ENCODE measurements around the gene PRDM2. TPM values are rescaled to one million over a fixed set of nuclear protein-coding genes. Genes with fewer than 3 reads are reported as not detected.
"Not testable (repeated sequence)": the region's sequence is repeated elsewhere in the genome, so short reads cannot be mapped to it uniquely, and the experiment has no call there.

The PRDM2 gene
- total and polyA plus RNA-seq, 2 experiments from 2014 or later: 19.1 to 26.0 TPM

DNA sequence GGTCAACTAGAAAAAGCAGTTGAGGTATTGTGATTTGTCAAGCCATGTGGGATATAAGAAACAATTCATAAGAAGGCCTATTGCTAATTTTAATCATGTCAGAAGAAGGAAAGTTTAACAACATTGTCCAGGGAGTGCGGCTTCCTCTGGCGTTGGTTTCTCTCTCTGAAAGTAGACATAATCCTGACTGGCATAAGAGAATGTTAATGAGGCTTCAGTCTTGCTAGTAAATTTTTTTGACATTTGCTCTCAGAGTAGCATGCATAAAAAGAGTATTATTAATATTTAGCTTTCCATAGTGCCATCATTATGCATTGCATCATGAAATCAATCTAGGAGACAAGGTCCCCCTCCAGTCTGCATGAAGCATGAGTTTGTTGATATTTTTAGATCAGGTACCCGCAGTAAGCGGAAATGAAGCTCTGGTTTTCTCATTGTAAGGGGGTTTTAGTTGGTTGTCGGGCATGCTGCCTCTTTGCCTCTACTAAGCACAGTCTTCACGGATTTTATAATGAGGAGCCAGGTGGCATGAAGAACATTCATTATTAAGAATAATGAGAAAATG is 12.8 kb upstream of the PRDM2 start:
- H3K4me1 ChIP-seq (ENCODE audit: low read depth): no peaks in the 10 kb centered on the region
- DNase-seq (ENCODE audit: low read depth in 1 of 2, low spot score in 1 of 2): no peak
- H3K27ac ChIP-seq: no peak overlapping the region
- H3K9me3 ChIP-seq (ENCODE audit: low read depth): no peaks in the 10 kb centered on the region
- H3K36me3 ChIP-seq: no peaks in the 10 kb centered on the region
- no peak overlapping the region for H3K4me3 ChIP-seq
- no peaks in the 10 kb centered on the region for H3K27me3 ChIP-seq
- TF ChIP-seq, protein P1, sequence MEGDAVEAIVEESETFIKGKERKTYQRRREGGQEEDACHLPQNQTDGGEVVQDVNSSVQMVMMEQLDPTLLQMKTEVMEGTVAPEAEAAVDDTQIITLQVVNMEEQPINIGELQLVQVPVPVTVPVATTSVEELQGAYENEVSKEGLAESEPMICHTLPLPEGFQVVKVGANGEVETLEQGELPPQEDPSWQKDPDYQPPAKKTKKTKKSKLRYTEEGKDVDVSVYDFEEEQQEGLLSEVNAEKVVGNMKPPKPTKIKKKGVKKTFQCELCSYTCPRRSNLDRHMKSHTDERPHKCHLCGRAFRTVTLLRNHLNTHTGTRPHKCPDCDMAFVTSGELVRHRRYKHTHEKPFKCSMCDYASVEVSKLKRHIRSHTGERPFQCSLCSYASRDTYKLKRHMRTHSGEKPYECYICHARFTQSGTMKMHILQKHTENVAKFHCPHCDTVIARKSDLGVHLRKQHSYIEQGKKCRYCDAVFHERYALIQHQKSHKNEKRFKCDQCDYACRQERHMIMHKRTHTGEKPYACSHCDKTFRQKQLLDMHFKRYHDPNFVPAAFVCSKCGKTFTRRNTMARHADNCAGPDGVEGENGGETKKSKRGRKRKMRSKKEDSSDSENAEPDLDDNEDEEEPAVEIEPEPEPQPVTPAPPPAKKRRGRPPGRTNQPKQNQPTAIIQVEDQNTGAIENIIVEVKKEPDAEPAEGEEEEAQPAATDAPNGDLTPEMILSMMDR (IDR thresholded peaks at IDR 0.05; ENCODE audit: low read depth, low read length): no peak

- DNase-seq (ENCODE audit: low read depth in 1 of 2, low spot score in 1 of 2): not testable (repeated sequence)
These were observed 6.9 kb upstream of the PRDM2 start for GRCh38 chr1:13693094-13693493.

GRCh38 chr1:13694886-13695684 is 4.9 kb upstream of the PRDM2 start:
- no peak for DNase-seq (ENCODE audit: low read depth in 1 of 2, low spot score in 1 of 2)
- Histone ChIP-seq H3K4me3 (no peak overlapping the region), H3K36me3 (no peaks in the 10 kb centered on the region), H3K9me3 (ENCODE audit: low read depth) (no peaks in the 10 kb centered on the region), H3K4me1 (ENCODE audit: low read depth) (peaks cover 3% of the 10 kb centered on the region), H3K27me3 (no peaks in the 10 kb centered on the region), H3K27ac (no peak overlapping the region)
- TF ChIP-seq, protein P1 (IDR thresholded peaks at IDR 0.05; ENCODE audit: low read depth, low read length): no peak

More at GRCh38 chr1:13693094-13693493, 6.9 kb upstream of the PRDM2 start:
- H3K27me3 ChIP-seq; H3K27ac ChIP-seq; H3K36me3 ChIP-seq; H3K4me3 ChIP-seq; H3K9me3 ChIP-seq (ENCODE audit: low read depth); H3K4me1 ChIP-seq (ENCODE audit: low read depth): not testable (repeated sequence)

DNA sequence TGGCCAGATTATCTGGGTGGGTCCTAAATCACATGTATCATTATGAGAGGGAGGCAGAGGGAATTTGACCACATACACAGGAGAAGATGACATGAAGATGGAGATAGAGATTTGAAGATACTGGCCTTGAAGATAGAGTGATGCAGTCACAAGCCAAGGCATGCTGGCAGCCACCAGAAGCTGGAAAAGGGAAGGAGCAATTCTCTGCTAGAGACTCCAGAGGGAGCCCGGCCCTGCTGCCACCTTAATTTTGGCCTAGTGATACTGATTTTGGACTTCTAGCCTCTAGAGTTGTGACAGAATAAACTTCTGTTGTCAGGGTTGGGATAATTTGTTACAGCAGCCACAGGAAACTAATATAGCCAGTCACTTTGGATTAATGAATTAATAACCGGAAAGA is 2.2 kb upstream of the PRDM2 start:
- Histone ChIP-seq H3K27me3 (no peaks in the 10 kb centered on the region), H3K36me3 (no peaks in the 10 kb centered on the region), H3K4me3 (no peak overlapping the region), H3K4me1 (ENCODE audit: low read depth) (peaks cover 3% of the 10 kb centered on the region), H3K9me3 (ENCODE audit: low read depth) (no peaks in the 10 kb centered on the region), H3K27ac (no peak overlapping the region)
- DNase-seq (ENCODE audit: low read depth in 1 of 2, low spot score in 1 of 2): no peak
- TF ChIP-seq, protein P1 (IDR thresholded peaks at IDR 0.05; ENCODE audit: low read depth, low read length): no peak

- H3K27ac ChIP-seq: peak overlapping the region; percentile 74
These were observed 478 bp upstream of the PRDM2 start for GRCh38 chr1:13699510-13699909.

More at GRCh38 chr1:13699510-13699909, 478 bp upstream of the PRDM2 start:
- Histone ChIP-seq H3K4me1 (ENCODE audit: low read depth) (peaks cover 3% of the 10 kb centered on the region), H3K9me3 (ENCODE audit: low read depth) (no peaks in the 10 kb centered on the region), H3K27me3 (no peaks in the 10 kb centered on the region), H3K4me3 (peak overlapping the region; percentile 93), H3K36me3 (no peaks in the 10 kb centered on the region)
- TF ChIP-seq, protein P1 (IDR thresholded peaks at IDR 0.05; ENCODE audit: low read depth, low read length): no peak
- peak in 1 of 2 donors; percentile 15 for DNase-seq (ENCODE audit: low read depth in 1 of 2, low spot score in 1 of 2)
